ENCODE data around the gene CST1.

DNA sequence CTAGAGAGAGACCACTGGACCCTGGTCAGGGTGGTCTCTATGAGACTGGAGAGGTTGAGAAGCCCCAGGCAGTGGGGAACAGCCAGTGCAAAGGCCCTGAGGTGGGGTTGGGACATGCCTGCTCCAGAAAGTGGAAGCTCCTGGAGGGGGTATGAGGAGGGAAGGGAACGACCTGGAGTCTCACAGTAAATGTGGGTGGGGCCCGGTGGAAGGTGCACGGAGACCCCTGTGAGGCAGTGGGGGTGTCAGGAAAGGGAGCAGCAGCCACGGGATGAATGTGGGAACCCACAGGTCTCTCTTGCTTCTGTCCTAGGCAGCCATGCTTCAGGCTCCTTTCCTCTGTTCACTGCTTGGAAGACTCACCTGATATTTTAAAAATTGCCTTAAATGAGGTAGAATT is 1.3 kb upstream of the CST1 start:
- no peak for TF ChIP-seq POLR2A (IDR thresholded peaks at IDR 0.05)
- TF ChIP-seq, protein P1, sequence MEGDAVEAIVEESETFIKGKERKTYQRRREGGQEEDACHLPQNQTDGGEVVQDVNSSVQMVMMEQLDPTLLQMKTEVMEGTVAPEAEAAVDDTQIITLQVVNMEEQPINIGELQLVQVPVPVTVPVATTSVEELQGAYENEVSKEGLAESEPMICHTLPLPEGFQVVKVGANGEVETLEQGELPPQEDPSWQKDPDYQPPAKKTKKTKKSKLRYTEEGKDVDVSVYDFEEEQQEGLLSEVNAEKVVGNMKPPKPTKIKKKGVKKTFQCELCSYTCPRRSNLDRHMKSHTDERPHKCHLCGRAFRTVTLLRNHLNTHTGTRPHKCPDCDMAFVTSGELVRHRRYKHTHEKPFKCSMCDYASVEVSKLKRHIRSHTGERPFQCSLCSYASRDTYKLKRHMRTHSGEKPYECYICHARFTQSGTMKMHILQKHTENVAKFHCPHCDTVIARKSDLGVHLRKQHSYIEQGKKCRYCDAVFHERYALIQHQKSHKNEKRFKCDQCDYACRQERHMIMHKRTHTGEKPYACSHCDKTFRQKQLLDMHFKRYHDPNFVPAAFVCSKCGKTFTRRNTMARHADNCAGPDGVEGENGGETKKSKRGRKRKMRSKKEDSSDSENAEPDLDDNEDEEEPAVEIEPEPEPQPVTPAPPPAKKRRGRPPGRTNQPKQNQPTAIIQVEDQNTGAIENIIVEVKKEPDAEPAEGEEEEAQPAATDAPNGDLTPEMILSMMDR (IDR thresholded peaks at IDR 0.05) = no peak
